Prostate gland (tissue), 2 donors: ENCODE results near the gene NPM1.
"Not testable (repeated sequence)": the region's sequence is repeated elsewhere in the genome, so short reads cannot be mapped to it uniquely, and the experiment has no call there.

Experiments used
- CTCF ChIP-seq, 4 experiments: fragments of 200-600 bp in 2 of 4; fragments of 450-650 bp in 2 of 4; sonication (generic) in 2 of 4; IDR thresholded peaks; 1 replicate in 3 of 4; 2 replicates in 1 of 4; pipeline ENCODE4 v1.5.1; 2016 to 2019; ENCODE audit warnings: antibody characterized with exemption in 4 of 4, mild to moderate bottlenecking in 2 of 4, moderate library complexity in 2 of 4
- POLR2A ChIP-seq: fragments of 450-650 bp; IDR thresholded peaks from one replicate; pipeline ENCODE4 v1.6.1; 2016; ENCODE audit warnings: antibody characterized with exemption, mild to moderate bottlenecking
- POLR2AphosphoS5 ChIP-seq: sonication (generic); formaldehyde crosslinking; IDR thresholded peaks from one replicate; pipeline ENCODE4 v1.6.1; 2017; ENCODE audit warnings: antibody characterized with exemption

- not testable (repeated sequence) for TF ChIP-seq POLR2A; CTCF (IDR thresholded peaks at IDR 0.05); POLR2AphosphoS5
Measured at GRCh38 chr5:171370881-171371280, 16.8 kb upstream of the NPM1 start.
